ENCODE measurements around the gene CDH26.
"Not testable (repeated sequence)": the region's sequence is repeated elsewhere in the genome, so short reads cannot be mapped to it uniquely, and the experiment has no call there.

Gene CDH26

GRCh38 chr20:59942245-59942644, 16.0 kb upstream of the CDH26 start:
- no peak for DNase-seq

- no peak for DNase-seq
Measured at GRCh38 chr20:59944726-59945125, 13.5 kb upstream of the CDH26 start.

- DNase-seq, result no peak
Measured at GRCh38 chr20:59945175-59945574, 13.0 kb upstream of the CDH26 start.

- no peak for DNase-seq
Measured at GRCh38 chr20:59945731-59946130, 12.5 kb upstream of the CDH26 start.

GRCh38 chr20:59947376-59947775, 10.8 kb upstream of the CDH26 start:
- DNase-seq, result no peak

GRCh38 chr20:59948212-59948611, 10.0 kb upstream of the CDH26 start:
- DNase-seq, result no peak

- DNase-seq, result no peak
Measured at GRCh38 chr20:59948828-59949720, 9.1 kb upstream of the CDH26 start.

GRCh38 chr20:59949911-59950310, 8.3 kb upstream of the CDH26 start:
- no peak for DNase-seq

GRCh38 chr20:59954718-59955117, 3.5 kb upstream of the CDH26 start:
- DNase-seq, result no peak

- no peak for DNase-seq
Measured at GRCh38 chr20:59955131-59955796, 3.0 kb upstream of the CDH26 start.

- DNase-seq, result not testable (repeated sequence)
Measured at GRCh38 chr20:59957568-59957967, 655 bp upstream of the CDH26 start.

- no peak for DNase-seq
Measured at GRCh38 chr20:59958626-59959025, 403 bp downstream of the CDH26 start.

GRCh38 chr20:59961423-59961822, 3.2 kb downstream of the CDH26 start:
- no peak for DNase-seq

GRCh38 chr20:59962155-59962554, 3.9 kb downstream of the CDH26 start:
- no peak for DNase-seq

GRCh38 chr20:59966428-59966827, 8.2 kb downstream of the CDH26 start:
- no peak for DNase-seq

- DNase-seq, result no peak
Measured at GRCh38 chr20:59971428-59971827, 13.2 kb downstream of the CDH26 start.

GRCh38 chr20:59972037-59972801, 14.0 kb downstream of the CDH26 start:
- no peak for DNase-seq

GRCh38 chr20:59976156-59976782, 18.0 kb downstream of the CDH26 start:
- DNase-seq, result no peak

- DNase-seq, result no peak
Measured at GRCh38 chr20:59977086-59977485, 18.9 kb downstream of the CDH26 start.

- no peak for DNase-seq
Measured at GRCh38 chr20:59983076-59983475, 24.9 kb downstream of the CDH26 start.

- no peak for DNase-seq
Measured at GRCh38 chr20:59984541-59984940, 26.3 kb downstream of the CDH26 start.

GRCh38 chr20:59985164-59985563, 26.9 kb downstream of the CDH26 start:
- DNase-seq, result no peak

- no peak for DNase-seq
Measured at GRCh38 chr20:59985864-59986263, 27.6 kb downstream of the CDH26 start.
